NCI-H1417 treated with DMSO at 0.1 percent for 48 hours (cell line): ENCODE measurements around the gene BSN.
"Not testable (repeated sequence)": the region's sequence is repeated elsewhere in the genome, so short reads cannot be mapped to it uniquely, and the experiment has no call there.

Experiments
- DNase-seq: peaks from one replicate; lab custom pipeline; 2025; lab: John Stamatoyannopoulos, UW

BSN gene

GRCh38 chr3:49535971-49536874 is 18.1 kb upstream of the BSN start:
- no peak for DNase-seq

- DNase-seq = no peak
Measured at GRCh38 chr3:49536875-49537533, 17.3 kb upstream of the BSN start.

GRCh38 chr3:49539659-49540560 is 14.4 kb upstream of the BSN start:
- peak; percentile 20 for DNase-seq

GRCh38 chr3:49552087-49552486 is 2.2 kb upstream of the BSN start:
- DNase-seq = no peak

GRCh38 chr3:49553324-49553691 is 969 bp upstream of the BSN start:
- no peak for DNase-seq

GRCh38 chr3:49554633-49555265 is 472 bp downstream of the BSN start:
- DNase-seq = no peak

- no peak for DNase-seq
Measured at GRCh38 chr3:49556500-49557275, 2.4 kb downstream of the BSN start.

GRCh38 chr3:49563040-49563578 is 8.8 kb downstream of the BSN start:
- no peak for DNase-seq

GRCh38 chr3:49563766-49564165 is 9.5 kb downstream of the BSN start:
- no peak for DNase-seq

- no peak for DNase-seq
Measured at GRCh38 chr3:49566312-49566711, 12.0 kb downstream of the BSN start.

- DNase-seq = no peak
Measured at GRCh38 chr3:49567406-49567805, 13.1 kb downstream of the BSN start.

GRCh38 chr3:49568965-49569364 is 14.7 kb downstream of the BSN start:
- DNase-seq = peak; percentile 36

- DNase-seq = no peak
Measured at GRCh38 chr3:49570028-49570654, 15.9 kb downstream of the BSN start.

- DNase-seq = no peak
Measured at GRCh38 chr3:49582177-49582576, 27.9 kb downstream of the BSN start.

- not testable (repeated sequence) for DNase-seq
Measured at GRCh38 chr3:49585261-49585755, 31.0 kb downstream of the BSN start.

- no peak for DNase-seq
Measured at GRCh38 chr3:49591615-49592014, 37.3 kb downstream of the BSN start.

- no peak for DNase-seq
Measured at GRCh38 chr3:49593041-49593440, 38.8 kb downstream of the BSN start.

- no peak for DNase-seq
Measured at GRCh38 chr3:49600781-49601180, 46.5 kb downstream of the BSN start.

- no peak for DNase-seq
Measured at GRCh38 chr3:49601358-49602048, 47.2 kb downstream of the BSN start.
